ENCODE data around the gene ADAM8. TPM values are rescaled to one million over a fixed set of nuclear protein-coding genes. Genes with fewer than 3 reads are reported as not detected.

ADAM8 gene
- total RNA-seq, 1 donor from 2014 or later: 6.2 TPM

DNA sequence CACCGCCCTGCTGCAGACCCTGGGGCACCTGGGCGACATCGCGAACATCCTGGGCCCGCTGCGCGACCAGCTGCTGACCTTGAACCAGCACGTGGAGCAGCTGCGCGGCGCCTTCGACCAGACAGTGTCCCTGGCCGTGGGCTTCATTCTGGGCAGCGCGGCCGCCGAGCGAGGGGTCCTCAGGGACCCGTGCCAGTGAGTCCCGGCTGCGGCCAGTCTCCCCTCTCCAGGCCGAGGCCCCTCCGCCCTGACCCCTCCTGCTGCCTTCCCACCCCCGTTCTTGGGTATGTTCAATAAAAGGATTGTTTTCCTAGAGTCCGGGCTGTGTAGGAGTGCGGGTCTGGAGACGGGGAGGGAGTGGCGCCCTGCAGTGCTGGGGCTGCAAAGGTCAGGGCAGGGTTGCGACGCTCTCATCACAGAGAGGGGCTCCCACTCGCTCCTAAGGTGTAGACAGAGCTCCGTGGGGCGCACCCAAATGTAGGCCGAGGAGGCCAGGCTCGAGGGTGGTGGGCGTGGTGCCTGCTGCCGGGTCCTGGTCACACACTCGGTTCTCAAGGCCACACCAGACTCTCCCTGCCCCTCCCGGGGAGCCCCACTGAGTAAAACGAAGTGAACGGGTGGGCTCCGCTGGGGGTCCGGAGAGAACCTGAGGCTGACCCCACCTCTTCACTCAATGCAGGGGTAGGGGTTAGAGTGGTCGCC is 45.3 kb downstream of the ADAM8 start:
- H3K36me3 Mint-ChIP-seq: no peaks in the 10 kb centered on the region
- DNase-seq (ENCODE audit: extremely low spot score, unreplicated experiment): no peak
- no peak for TF ChIP-seq CTCF (conservative IDR thresholded peaks at IDR 0.05)
- no peak overlapping the region for H3K27ac Mint-ChIP-seq
- no peaks in the 10 kb centered on the region for H3K4me1 Mint-ChIP-seq (ENCODE audit: unreplicated experiment)
- H3K4me3 Mint-ChIP-seq: peak overlapping the region; percentile 31
- no peaks in the 10 kb centered on the region for H3K9me3 Mint-ChIP-seq
- H3K27me3 Mint-ChIP-seq: peaks cover 75% of the 10 kb centered on the region

GRCh38 chr10:133230387-133231195 is 46.1 kb downstream of the ADAM8 start:
- Mint-ChIP-seq H3K4me3 (no peak overlapping the region), H3K36me3 (no peaks in the 10 kb centered on the region), H3K9me3 (no peaks in the 10 kb centered on the region), H3K27ac (no peak overlapping the region), H3K4me1 (ENCODE audit: unreplicated experiment) (no peaks in the 10 kb centered on the region), H3K27me3 (peaks cover 76% of the 10 kb centered on the region)
- DNase-seq (ENCODE audit: extremely low spot score, unreplicated experiment): no peak
- TF ChIP-seq CTCF (conservative IDR thresholded peaks at IDR 0.05): no peak

- no peaks in the 10 kb centered on the region for H3K36me3 Mint-ChIP-seq
- no peak for DNase-seq (ENCODE audit: extremely low spot score, unreplicated experiment)
- H3K4me3 Mint-ChIP-seq: peak within 1 kb of the TSS; percentile 9
- no peak for TF ChIP-seq CTCF (conservative IDR thresholded peaks at IDR 0.05)
- peaks cover 74% of the 10 kb centered on the region for H3K27me3 Mint-ChIP-seq
- no peaks in the 10 kb centered on the region for H3K4me1 Mint-ChIP-seq (ENCODE audit: unreplicated experiment)
- H3K27ac Mint-ChIP-seq: no peak within 1 kb of the TSS
- no peaks in the 10 kb centered on the region for H3K9me3 Mint-ChIP-seq
Observed at GRCh38 chr10:133230044-133230361, 46.7 kb downstream of the ADAM8 start, which contains the start of gene UTF1. UTF1 (plus strand) TSS chr10:133230217; CDS start chr10:133230289, 72 bp downstream.

- peaks cover 71% of the 10 kb centered on the region for H3K27me3 Mint-ChIP-seq
- H3K36me3 Mint-ChIP-seq: no peaks in the 10 kb centered on the region
- no peak for TF ChIP-seq CTCF (conservative IDR thresholded peaks at IDR 0.05)
- no peaks in the 10 kb centered on the region for H3K4me1 Mint-ChIP-seq (ENCODE audit: unreplicated experiment)
- DNase-seq (ENCODE audit: extremely low spot score, unreplicated experiment): no peak
- H3K4me3 Mint-ChIP-seq: peak overlapping the region; percentile 9
- H3K9me3 Mint-ChIP-seq: no peaks in the 10 kb centered on the region
- no peak overlapping the region for H3K27ac Mint-ChIP-seq
Observed at GRCh38 chr10:133229265-133230043, 47.2 kb downstream of the ADAM8 start.

DNA sequence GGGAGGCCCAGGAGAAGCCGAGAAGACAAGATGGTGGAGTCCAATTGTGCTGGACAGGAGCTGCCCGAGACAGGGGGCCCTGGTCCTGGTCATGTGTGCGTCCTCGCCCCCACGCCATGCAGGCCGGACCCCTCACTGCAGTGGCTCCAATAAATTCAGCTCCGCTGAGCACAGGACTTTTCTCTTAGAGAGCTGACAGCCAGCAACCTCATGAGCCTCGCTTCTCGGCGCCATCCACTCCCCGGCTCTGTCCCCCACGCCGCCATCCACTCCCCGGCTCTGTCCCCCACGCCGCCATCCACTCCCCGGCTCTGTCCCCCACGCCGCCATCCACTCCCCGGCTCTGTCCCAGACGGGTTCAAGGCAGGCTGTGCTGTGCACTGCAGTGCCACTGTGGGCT is 49.4 kb downstream of the ADAM8 start:
- Mint-ChIP-seq H3K4me3 (no peak overlapping the region), H3K27me3 (peaks cover 57% of the 10 kb centered on the region), H3K27ac (no peak overlapping the region), H3K36me3 (no peaks in the 10 kb centered on the region), H3K9me3 (no peaks in the 10 kb centered on the region), H3K4me1 (ENCODE audit: unreplicated experiment) (no peaks in the 10 kb centered on the region)
- TF ChIP-seq CTCF (conservative IDR thresholded peaks at IDR 0.05): no peak
- no peak for DNase-seq (ENCODE audit: extremely low spot score, unreplicated experiment)
